NOMO-1 treated with DMSO at 0.1 percent for 48 hours (cell line): ENCODE data around the gene APOC3.

Experiments
- DNase-seq: peaks from one replicate; lab custom pipeline; 2025; ENCODE audit not compliant: unreplicated experiment; lab: John Stamatoyannopoulos, UW

Gene APOC3

GRCh38 chr11:116871248-116871647, 41.5 kb downstream of the APOC3 start:
- DNase-seq = no peak

- DNase-seq = no peak
Observed at GRCh38 chr11:116873381-116873780, 43.7 kb downstream of the APOC3 start.

GRCh38 chr11:116874251-116874650, 44.5 kb downstream of the APOC3 start:
- DNase-seq = no peak

- no peak for DNase-seq
Observed at GRCh38 chr11:116875194-116875593, 45.5 kb downstream of the APOC3 start.

GRCh38 chr11:116876656-116877055, 46.9 kb downstream of the APOC3 start:
- DNase-seq = no peak

- DNase-seq = peak; percentile 70
Observed at GRCh38 chr11:116879800-116880625, 50.3 kb downstream of the APOC3 start.

- no peak for DNase-seq
Observed at GRCh38 chr11:116881143-116881542, 51.4 kb downstream of the APOC3 start.

GRCh38 chr11:116882386-116882785, 52.7 kb downstream of the APOC3 start:
- no peak for DNase-seq
